ENCODE measurements around the gene PAPPA.

DNA sequence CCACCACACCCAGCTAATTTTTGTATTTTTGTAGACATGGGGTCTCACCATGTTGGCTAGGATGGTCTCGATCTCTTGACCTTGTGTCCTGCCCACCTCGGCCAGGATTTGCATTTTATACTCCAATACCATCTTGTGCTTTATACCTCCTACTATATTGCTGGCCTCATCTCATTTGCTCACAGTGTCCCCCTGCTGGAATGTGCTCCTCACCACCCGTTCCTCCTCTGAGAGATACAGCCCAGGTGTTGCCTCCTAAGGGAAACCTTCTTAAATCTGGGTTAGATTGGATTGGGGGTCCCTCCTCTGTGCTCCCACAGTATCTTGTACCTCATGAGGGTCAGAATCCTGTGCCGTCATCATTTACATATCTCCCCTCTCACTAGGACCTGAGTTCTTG, 131.7 kb downstream of the PAPPA start:
- TF ChIP-seq YY1 (tag by site-specific recombination; IDR thresholded peaks at IDR 0.05) (no peak), ZNF785 (tag by site-specific recombination; IDR thresholded peaks at IDR 0.05) (no peak), ZNF792 (tag by site-specific recombination; IDR thresholded peaks at IDR 0.05) (no peak), GLIS2 (tag by site-specific recombination; IDR thresholded peaks at IDR 0.05) (no peak), ZFP41 (tag by site-specific recombination; IDR thresholded peaks at IDR 0.05; ENCODE audit: borderline replicate concordance) (no peak), ZNF354C (tag by site-specific recombination; IDR thresholded peaks at IDR 0.05; ENCODE audit: borderline replicate concordance, low read depth) (no peak), ZBTB8A (tag by site-specific recombination; IDR thresholded peaks at IDR 0.05) (no peak), ZNF121 (tag by site-specific recombination; IDR thresholded peaks at IDR 0.05) (no peak)
- TF ChIP-seq, protein P1, sequence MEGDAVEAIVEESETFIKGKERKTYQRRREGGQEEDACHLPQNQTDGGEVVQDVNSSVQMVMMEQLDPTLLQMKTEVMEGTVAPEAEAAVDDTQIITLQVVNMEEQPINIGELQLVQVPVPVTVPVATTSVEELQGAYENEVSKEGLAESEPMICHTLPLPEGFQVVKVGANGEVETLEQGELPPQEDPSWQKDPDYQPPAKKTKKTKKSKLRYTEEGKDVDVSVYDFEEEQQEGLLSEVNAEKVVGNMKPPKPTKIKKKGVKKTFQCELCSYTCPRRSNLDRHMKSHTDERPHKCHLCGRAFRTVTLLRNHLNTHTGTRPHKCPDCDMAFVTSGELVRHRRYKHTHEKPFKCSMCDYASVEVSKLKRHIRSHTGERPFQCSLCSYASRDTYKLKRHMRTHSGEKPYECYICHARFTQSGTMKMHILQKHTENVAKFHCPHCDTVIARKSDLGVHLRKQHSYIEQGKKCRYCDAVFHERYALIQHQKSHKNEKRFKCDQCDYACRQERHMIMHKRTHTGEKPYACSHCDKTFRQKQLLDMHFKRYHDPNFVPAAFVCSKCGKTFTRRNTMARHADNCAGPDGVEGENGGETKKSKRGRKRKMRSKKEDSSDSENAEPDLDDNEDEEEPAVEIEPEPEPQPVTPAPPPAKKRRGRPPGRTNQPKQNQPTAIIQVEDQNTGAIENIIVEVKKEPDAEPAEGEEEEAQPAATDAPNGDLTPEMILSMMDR (tag by site-specific recombination; IDR thresholded peaks at IDR 0.05) = no peak
- TF ChIP-seq, protein P2, sequence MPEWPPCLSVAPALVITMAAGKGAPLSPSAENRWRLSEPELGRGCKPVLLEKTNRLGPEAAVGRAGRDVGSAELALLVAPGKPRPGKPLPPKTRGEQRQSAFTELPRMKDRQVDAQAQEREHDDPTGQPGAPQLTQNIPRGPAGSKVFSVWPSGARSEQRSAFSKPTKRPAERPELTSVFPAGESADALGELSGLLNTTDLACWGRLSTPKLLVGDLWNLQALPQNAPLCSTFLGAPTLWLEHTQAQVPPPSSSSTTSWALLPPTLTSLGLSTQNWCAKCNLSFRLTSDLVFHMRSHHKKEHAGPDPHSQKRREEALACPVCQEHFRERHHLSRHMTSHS (tag by site-specific recombination; IDR thresholded peaks at IDR 0.05) = no peak
- TF ChIP-seq, protein P3, sequence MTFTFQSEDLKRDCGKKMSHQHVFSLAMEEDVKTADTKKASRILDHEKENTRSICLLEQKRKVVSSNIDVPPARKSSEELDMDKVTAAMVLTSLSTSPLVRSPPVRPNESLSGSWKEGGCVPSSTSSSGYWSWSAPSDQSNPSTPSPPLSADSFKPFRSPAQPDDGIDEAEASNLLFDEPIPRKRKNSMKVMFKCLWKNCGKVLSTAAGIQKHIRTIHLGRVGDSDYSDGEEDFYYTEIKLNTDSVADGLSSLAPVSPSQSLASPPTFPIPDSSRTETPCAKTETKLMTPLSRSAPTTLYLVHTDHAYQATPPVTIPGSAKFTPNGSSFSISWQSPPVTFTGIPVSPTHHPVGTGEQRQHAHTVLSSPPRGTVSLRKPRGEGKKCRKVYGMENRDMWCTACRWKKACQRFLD (tag by site-specific recombination; IDR thresholded peaks at IDR 0.05) = no peak
- TF ChIP-seq, protein P4, sequence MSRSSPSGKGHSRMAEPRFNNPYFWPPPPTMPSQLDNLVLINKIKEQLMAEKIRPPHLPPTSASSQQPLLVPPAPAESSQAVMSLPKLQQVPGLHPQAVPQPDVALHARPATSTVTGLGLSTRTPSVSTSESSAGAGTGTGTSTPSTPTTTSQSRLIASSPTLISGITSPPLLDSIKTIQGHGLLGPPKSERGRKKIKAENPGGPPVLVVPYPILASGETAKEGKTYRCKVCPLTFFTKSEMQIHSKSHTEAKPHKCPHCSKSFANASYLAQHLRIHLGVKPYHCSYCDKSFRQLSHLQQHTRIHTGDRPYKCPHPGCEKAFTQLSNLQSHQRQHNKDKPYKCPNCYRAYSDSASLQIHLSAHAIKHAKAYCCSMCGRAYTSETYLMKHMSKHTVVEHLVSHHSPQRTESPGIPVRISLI (tag by site-specific recombination; IDR thresholded peaks at IDR 0.05) = no peak
- TF ChIP-seq, protein P5, sequence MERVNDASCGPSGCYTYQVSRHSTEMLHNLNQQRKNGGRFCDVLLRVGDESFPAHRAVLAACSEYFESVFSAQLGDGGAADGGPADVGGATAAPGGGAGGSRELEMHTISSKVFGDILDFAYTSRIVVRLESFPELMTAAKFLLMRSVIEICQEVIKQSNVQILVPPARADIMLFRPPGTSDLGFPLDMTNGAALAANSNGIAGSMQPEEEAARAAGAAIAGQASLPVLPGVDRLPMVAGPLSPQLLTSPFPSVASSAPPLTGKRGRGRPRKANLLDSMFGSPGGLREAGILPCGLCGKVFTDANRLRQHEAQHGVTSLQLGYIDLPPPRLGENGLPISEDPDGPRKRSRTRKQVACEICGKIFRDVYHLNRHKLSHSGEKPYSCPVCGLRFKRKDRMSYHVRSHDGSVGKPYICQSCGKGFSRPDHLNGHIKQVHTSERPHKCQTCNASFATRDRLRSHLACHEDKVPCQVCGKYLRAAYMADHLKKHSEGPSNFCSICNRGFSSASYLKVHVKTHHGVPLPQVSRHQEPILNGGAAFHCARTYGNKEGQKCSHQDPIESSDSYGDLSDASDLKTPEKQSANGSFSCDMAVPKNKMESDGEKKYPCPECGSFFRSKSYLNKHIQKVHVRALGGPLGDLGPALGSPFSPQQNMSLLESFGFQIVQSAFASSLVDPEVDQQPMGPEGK (tag by site-specific recombination; IDR thresholded peaks at IDR 0.05) = no peak

Data from HEK293 (cell line).